HUES48 (cell line): ENCODE data around the gene C20orf204.

Source experiments
- H3K27ac ChIP-seq: one replicate; pipeline ENCODE4 v1.7.0; 2013; ENCODE audit warnings: low read depth, low read length, inconsistent platforms
- H3K27me3 ChIP-seq: 2 replicates; pipeline ENCODE4 v1.6.1; 2013; ENCODE audit warnings: mild to moderate bottlenecking, low read length; ENCODE audit not compliant: control insufficient read depth, insufficient read depth
- H3K36me3 ChIP-seq: 2 replicates; pipeline ENCODE4 v1.6.1; 2013; ENCODE audit warnings: low read length; ENCODE audit not compliant: control insufficient read depth, insufficient read depth
- H3K4me1 ChIP-seq: 2 replicates; pipeline ENCODE4 v1.6.1; 2013; ENCODE audit warnings: mild to moderate bottlenecking, low read length; ENCODE audit not compliant: control insufficient read depth, insufficient read depth
- H3K4me3 ChIP-seq: 2 replicates; pipeline ENCODE4 v1.5.1; 2013; ENCODE audit warnings: mild to moderate bottlenecking, low read depth, low read length
- H3K9ac ChIP-seq: 2 replicates; pipeline ENCODE4 v1.6.1; 2013; ENCODE audit warnings: mild to moderate bottlenecking, low read depth, low read length, moderate library complexity
- H3K9me3 ChIP-seq: 2 replicates; pipeline ENCODE4 v1.6.1; 2013; ENCODE audit warnings: low read length; ENCODE audit not compliant: control insufficient read depth, insufficient read depth

C20orf204 gene

DNA sequence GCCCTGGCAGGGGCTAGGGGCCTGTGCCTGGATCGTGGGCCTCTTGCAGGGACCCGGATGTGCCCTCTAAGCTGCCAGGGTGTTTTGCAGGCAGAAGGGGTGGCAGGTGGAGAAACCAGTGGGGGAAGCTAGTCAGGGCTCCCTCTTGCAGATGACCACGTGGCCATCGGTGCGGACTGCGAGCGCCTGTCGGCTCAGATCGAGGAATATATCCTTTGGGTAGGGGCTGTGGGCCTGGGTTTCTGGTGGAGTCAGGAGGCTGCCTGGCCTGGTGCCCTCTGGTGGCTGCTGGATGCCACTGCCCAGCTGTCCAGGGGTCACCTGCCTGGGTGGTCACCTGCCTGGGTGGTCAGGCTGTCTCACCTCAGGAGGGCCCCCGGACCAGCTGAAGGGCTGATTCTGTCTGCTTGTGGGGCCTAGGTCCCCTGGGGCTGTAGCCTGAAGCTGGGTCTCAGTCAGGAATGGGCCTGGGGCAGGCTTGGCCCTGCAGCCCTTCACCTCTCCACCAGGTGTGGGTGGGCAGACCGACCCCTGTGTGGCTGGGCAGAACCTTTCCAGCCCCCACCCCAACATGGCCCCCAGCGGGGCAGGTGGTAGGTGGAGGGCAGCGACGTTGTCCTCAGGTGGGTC is 33.7 kb downstream of the C20orf204 start:
- no peak overlapping the region for H3K4me3 ChIP-seq
- H3K9ac ChIP-seq = no peak overlapping the region
- peaks cover 10% of the 10 kb centered on the region; the same call in 1 of the 2 replicates for H3K4me1 ChIP-seq
- no peaks in the 10 kb centered on the region; the same call in 1 of the 2 replicates for H3K36me3 ChIP-seq
- H3K27me3 ChIP-seq = no peaks in the 10 kb centered on the region
- H3K9me3 ChIP-seq = no peaks in the 10 kb centered on the region
- H3K27ac ChIP-seq = no peak overlapping the region

- H3K36me3 ChIP-seq = no peaks in the 10 kb centered on the region; the same call in 1 of the 2 replicates
These were observed 34.4 kb downstream of the C20orf204 start for GRCh38 chr20:64070244-64070993.

GRCh38 chr20:64071341-64072332 is 35.7 kb downstream of the C20orf204 start:
- no peak overlapping the region for H3K4me3 ChIP-seq
- no peaks in the 10 kb centered on the region for H3K9me3 ChIP-seq
- H3K9ac ChIP-seq = no peak overlapping the region
- H3K36me3 ChIP-seq = no peaks in the 10 kb centered on the region; the same call in 1 of the 2 replicates
- H3K27me3 ChIP-seq = no peaks in the 10 kb centered on the region
- H3K27ac ChIP-seq = no peak overlapping the region
- peaks cover 2% of the 10 kb centered on the region; the same call in 1 of the 2 replicates for H3K4me1 ChIP-seq

More at GRCh38 chr20:64070244-64070993, 34.4 kb downstream of the C20orf204 start:
- Histone ChIP-seq H3K27me3 (no peaks in the 10 kb centered on the region), H3K27ac (no peak overlapping the region), H3K9ac (no peak overlapping the region), H3K4me3 (no peak overlapping the region), H3K4me1 (peaks cover 10% of the 10 kb centered on the region; the same call in 1 of the 2 replicates), H3K9me3 (no peaks in the 10 kb centered on the region)

- H3K36me3 ChIP-seq = no peaks in the 10 kb centered on the region; the same call in 1 of the 2 replicates
- peaks cover 2% of the 10 kb centered on the region; the same call in 1 of the 2 replicates for H3K4me1 ChIP-seq
- no peak overlapping the region for H3K27ac ChIP-seq
- no peak overlapping the region for H3K9ac ChIP-seq
- H3K4me3 ChIP-seq = no peak overlapping the region
- no peaks in the 10 kb centered on the region for H3K9me3 ChIP-seq
- H3K27me3 ChIP-seq = no peaks in the 10 kb centered on the region
These were observed 36.6 kb downstream of the C20orf204 start for GRCh38 chr20:64072498-64073063.

GRCh38 chr20:64073476-64074183 is 37.6 kb downstream of the C20orf204 start:
- no peak overlapping the region for H3K27ac ChIP-seq
- H3K36me3 ChIP-seq = no peaks in the 10 kb centered on the region; the same call in 1 of the 2 replicates
- peaks cover 2% of the 10 kb centered on the region; the same call in 1 of the 2 replicates for H3K4me1 ChIP-seq

DNA sequence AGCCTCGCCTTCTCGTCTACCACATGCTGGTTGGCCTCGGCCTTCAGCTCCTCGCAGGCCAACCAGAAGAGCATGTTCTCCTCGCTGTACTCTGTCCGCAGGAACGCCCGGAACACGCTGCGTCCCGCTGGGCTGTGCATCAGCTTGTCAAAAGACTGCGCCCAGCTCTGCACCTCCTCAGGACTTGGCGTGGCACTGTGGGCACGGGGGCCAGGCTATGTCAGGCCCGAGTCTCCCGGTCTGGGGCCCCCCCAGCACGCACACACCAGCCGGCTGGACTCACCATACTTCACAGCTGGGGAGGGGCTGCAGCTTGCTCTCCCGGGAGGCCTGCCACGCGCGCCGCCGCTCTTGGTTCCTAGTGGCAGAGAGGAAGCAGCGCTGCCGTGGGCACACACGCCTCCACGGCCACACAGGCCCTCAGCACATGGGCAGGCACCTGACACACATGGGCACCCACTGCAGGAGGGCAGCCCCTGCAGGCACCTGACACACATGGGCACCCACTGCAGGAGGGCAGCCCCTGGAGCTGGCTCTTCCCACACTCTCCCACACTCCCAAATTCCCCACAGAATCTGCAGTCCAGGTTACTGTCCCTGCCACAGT is 38.3 kb downstream of the C20orf204 start:
- Histone ChIP-seq H3K27me3 (no peaks in the 10 kb centered on the region), H3K27ac (no peak overlapping the region), H3K4me3 (no peak overlapping the region), H3K4me1 (peaks cover 5% of the 10 kb centered on the region; the same call in 1 of the 2 replicates), H3K9ac (no peak overlapping the region), H3K9me3 (no peaks in the 10 kb centered on the region), H3K36me3 (no peaks in the 10 kb centered on the region; the same call in 1 of the 2 replicates)

More at GRCh38 chr20:64073476-64074183, 37.6 kb downstream of the C20orf204 start:
- H3K9ac ChIP-seq = no peak overlapping the region
- no peaks in the 10 kb centered on the region for H3K9me3 ChIP-seq
- H3K27me3 ChIP-seq = no peaks in the 10 kb centered on the region
- H3K4me3 ChIP-seq = no peak overlapping the region

DNA sequence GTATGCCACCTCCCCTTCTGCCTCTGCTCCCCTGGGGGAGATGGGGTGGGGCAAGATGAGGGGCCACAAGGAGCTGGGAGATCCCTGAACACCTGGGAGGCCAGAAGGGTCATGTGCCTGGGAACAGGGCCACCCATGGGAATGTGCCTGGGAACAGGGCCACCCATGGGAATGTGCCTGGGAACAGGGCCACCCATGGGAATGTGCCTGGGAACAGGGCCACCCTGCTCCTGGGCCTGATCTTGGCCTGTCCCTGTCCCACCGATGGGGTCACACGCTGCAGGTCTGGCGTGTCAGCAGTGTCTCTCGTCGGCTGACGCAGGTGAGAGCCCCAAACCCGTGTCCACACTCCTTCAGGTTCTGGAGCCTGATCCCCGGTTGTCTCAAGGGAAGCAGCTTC is 39.0 kb downstream of the C20orf204 start:
- H3K36me3 ChIP-seq = no peaks in the 10 kb centered on the region; the same call in 1 of the 2 replicates
- no peaks in the 10 kb centered on the region for H3K27me3 ChIP-seq
- no peak overlapping the region for H3K27ac ChIP-seq
- no peak overlapping the region for H3K9ac ChIP-seq
- peaks cover 3% of the 10 kb centered on the region; the same call in 1 of the 2 replicates for H3K4me1 ChIP-seq
- H3K4me3 ChIP-seq = no peak overlapping the region
- no peaks in the 10 kb centered on the region for H3K9me3 ChIP-seq

- no peak overlapping the region for H3K4me3 ChIP-seq
- peaks cover 6% of the 10 kb centered on the region for H3K27me3 ChIP-seq
- H3K9ac ChIP-seq = no peak overlapping the region
- H3K9me3 ChIP-seq = no peaks in the 10 kb centered on the region
- H3K4me1 ChIP-seq = peaks cover 5% of the 10 kb centered on the region; the same call in 1 of the 2 replicates
- H3K27ac ChIP-seq = no peak overlapping the region
- no peaks in the 10 kb centered on the region; the same call in 1 of the 2 replicates for H3K36me3 ChIP-seq
These were observed 39.6 kb downstream of the C20orf204 start for GRCh38 chr20:64075556-64075955.

DNA sequence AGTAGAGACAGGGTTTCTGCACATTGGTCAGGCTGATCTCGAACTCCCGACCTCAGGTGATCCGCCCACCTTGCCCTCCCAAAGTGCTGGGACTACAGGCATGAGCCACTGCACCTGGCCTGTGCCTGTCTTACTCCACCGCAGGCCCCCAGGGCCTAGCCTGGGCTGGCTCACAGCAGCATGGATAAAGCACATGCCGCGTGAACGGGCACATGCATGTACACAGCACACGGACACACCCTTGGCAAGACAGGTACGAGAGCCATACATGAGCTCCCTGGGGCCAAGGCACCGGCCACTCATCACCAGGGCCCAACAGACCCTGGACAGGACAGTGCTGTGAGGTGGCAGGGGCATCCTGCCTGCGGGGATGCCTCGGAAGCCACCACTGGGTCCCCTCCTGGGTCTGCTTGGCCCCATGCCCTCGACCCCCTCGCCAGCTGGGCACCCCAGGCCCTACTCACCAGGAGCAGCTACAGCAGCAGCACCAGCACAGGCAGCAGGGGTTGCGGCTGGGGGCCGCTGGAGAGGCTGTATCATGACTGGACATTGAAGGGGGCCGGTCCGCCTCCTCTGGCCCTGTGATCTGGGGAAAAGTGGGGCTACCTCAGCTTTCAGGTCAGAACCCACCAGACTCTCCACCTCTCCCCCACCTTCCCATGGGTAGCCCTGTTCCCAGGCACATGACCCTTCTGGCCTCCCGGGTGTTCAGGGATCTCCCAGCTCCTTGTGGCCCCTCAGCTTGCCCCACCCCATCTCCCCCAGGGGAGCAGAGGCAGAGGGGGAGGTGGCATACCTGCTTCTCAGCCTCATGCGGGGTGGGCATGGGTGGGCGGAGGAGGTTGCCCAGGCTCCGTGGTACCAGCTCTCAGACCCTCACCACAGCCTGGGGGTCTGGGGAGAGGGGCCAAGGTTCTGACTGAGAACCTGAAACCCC is 40.3 kb downstream of the C20orf204 start:
- no peak overlapping the region for H3K4me3 ChIP-seq
- no peaks in the 10 kb centered on the region for H3K9me3 ChIP-seq
- H3K9ac ChIP-seq = no peak overlapping the region

More for the DNA sequence above, 40.3 kb downstream of the C20orf204 start:
- H3K36me3 ChIP-seq = no peaks in the 10 kb centered on the region; the same call in 1 of the 2 replicates
- peaks cover 13% of the 10 kb centered on the region for H3K27me3 ChIP-seq
- no peak overlapping the region for H3K27ac ChIP-seq
- peaks cover 6% of the 10 kb centered on the region; the same call in 1 of the 2 replicates for H3K4me1 ChIP-seq
